Right atrium auricular region (tissue), 2 donors: ENCODE measurements around the gene ARL14EP. TPM values are rescaled to one million over a fixed set of nuclear protein-coding genes. Genes with fewer than 3 reads are reported as not detected.

ENCODE experiments used
- DNase-seq: peaks from one replicate; pipeline ENCODE4 v3.0.0-alpha.2; 2019; ENCODE audit warnings: low spot score
- H3K27ac ChIP-seq, 2 donors: fragments of 200-600 bp; sonication (generic); 1 replicate in 1 of 2; 2 replicates in 1 of 2; pipeline ENCODE4 v1.5.1; 2016 to 2019
- H3K27me3 ChIP-seq, 2 donors: fragments of 200-600 bp; sonication (generic); one replicate each; pipeline versions ENCODE4 v1.5.1 to v1.6.0; 2017 to 2019
- H3K36me3 ChIP-seq: fragments of 200-600 bp; sonication (generic); one replicate; pipeline ENCODE4 v1.5.1; 2016
- H3K4me1 ChIP-seq, 2 donors: fragments of 200-600 bp; sonication (generic); one replicate each; pipeline versions ENCODE4 v1.5.1 to v1.6.0; 2017 to 2019
- H3K4me3 ChIP-seq, 2 donors: fragments of 200-600 bp; sonication (generic); 1 replicate in 1 of 2; 2 replicates in 1 of 2; pipeline ENCODE4 v1.5.1; 2017 to 2019; ENCODE audit warnings: mild to moderate bottlenecking in 1 of 2, moderate library complexity in 1 of 2
- H3K9me3 ChIP-seq, 2 donors: fragments of 200-600 bp; sonication (generic); one replicate each; pipeline ENCODE4 v1.5.1; 2019
- CTCF ChIP-seq, 2 donors: fragments of 200-600 bp; sonication (generic); IDR thresholded peaks; one replicate each; pipeline ENCODE4 v1.5.1; 2019; ENCODE audit warnings: antibody characterized with exemption in 2 of 2
- total RNA-seq, 2 donors: library from RNA; depleted of rRNA; stranded (reverse); fragments of >200 nt; gene quantifications; one replicate each; pipeline ENCODE4 v1.1.0, GENCODE V29; 2016

ARL14EP gene
- total RNA-seq = 10 to 100 TPM; 20.6 to 29.3 TPM

- Histone ChIP-seq H3K36me3 (no peaks in the 10 kb centered on the region), H3K9me3 (no peaks in the 10 kb centered on the region), H3K4me3 (peak within 1 kb of the TSS; percentile 67 to 75), H3K27me3 (no peaks in the 10 kb centered on the region), H3K4me1 (peaks cover 0 to 41% of the 10 kb centered on the region in 2 donors), H3K27ac (peak within 1 kb of the TSS; percentile 82 to 89)
- peak; percentile 93 for DNase-seq
- peak in 1 of 2 donors; percentile 24 for TF ChIP-seq CTCF (IDR thresholded peaks at IDR 0.05)
These were observed at the start of gene ARL14EP for GRCh38 chr11:30322826-30323710. TSS of gene ARL14EP (plus strand) at chr11:30323104. CDS start at chr11:30330949, 7,845 bp downstream.

GRCh38 chr11:30277176-30277575, 45.7 kb upstream of the ARL14EP start:
- no peak for DNase-seq
- no peaks in the 10 kb centered on the region for H3K4me1 ChIP-seq
- H3K27me3 ChIP-seq = no peaks in the 10 kb centered on the region
- no peak overlapping the region for H3K4me3 ChIP-seq
- H3K36me3 ChIP-seq = no peaks in the 10 kb centered on the region
- H3K9me3 ChIP-seq = no peaks in the 10 kb centered on the region
- TF ChIP-seq CTCF (IDR thresholded peaks at IDR 0.05) = no peak
- H3K27ac ChIP-seq = no peak overlapping the region

- no peaks in the 10 kb centered on the region for H3K4me1 ChIP-seq
- no peak for TF ChIP-seq CTCF (IDR thresholded peaks at IDR 0.05)
- H3K27me3 ChIP-seq = no peaks in the 10 kb centered on the region
- H3K36me3 ChIP-seq = no peaks in the 10 kb centered on the region
- H3K4me3 ChIP-seq = no peak overlapping the region
- H3K27ac ChIP-seq = no peak overlapping the region
- no peaks in the 10 kb centered on the region for H3K9me3 ChIP-seq
- DNase-seq = no peak
These were observed 43.1 kb upstream of the ARL14EP start for GRCh38 chr11:30279796-30280195.

- DNase-seq = no peak
- H3K36me3 ChIP-seq = no peaks in the 10 kb centered on the region
- H3K27ac ChIP-seq = no peak overlapping the region
- no peak for TF ChIP-seq CTCF (IDR thresholded peaks at IDR 0.05)
- H3K27me3 ChIP-seq = no peaks in the 10 kb centered on the region
- H3K9me3 ChIP-seq = no peaks in the 10 kb centered on the region
- no peak overlapping the region for H3K4me3 ChIP-seq
- H3K4me1 ChIP-seq = no peaks in the 10 kb centered on the region
These were observed 41.2 kb upstream of the ARL14EP start for GRCh38 chr11:30281476-30282288.

- DNase-seq = no peak
- no peaks in the 10 kb centered on the region for H3K9me3 ChIP-seq
- H3K4me1 ChIP-seq = no peaks in the 10 kb centered on the region
- H3K4me3 ChIP-seq = no peak overlapping the region
- H3K36me3 ChIP-seq = no peaks in the 10 kb centered on the region
- no peak overlapping the region for H3K27ac ChIP-seq
- no peaks in the 10 kb centered on the region for H3K27me3 ChIP-seq
- TF ChIP-seq CTCF (IDR thresholded peaks at IDR 0.05) = no peak
These were observed 40.6 kb upstream of the ARL14EP start for GRCh38 chr11:30282289-30282631.
